Endometrial microvascular endothelial cells (primary cell): ENCODE data around the gene PPP1R3G. TPM values are rescaled to one million over a fixed set of nuclear protein-coding genes. Genes with fewer than 3 reads are reported as not detected.
"Not testable (repeated sequence)": the region's sequence is repeated elsewhere in the genome, so short reads cannot be mapped to it uniquely, and the experiment has no call there.

Source experiments
- in situ Hi-C: cut with HindIII; loops from 2 replicates; pipeline ENCODE4 v1.10.0; 2017; ENCODE audit warnings: low sequenced_read_pairs, low pct_unique_long_range_greater_than_20kb; ENCODE audit errors: inconsistent ontology term
- total RNA-seq: library from RNA; depleted of rRNA; stranded (reverse); fragments of >200 nt; gene quantifications from one replicate; pipeline ENCODE4 v1.2.3, GENCODE V29; 2015; ENCODE audit errors: inconsistent ontology term

Gene PPP1R3G
- total RNA-seq, 1 donor from 2014 or later = 0.84 TPM

GRCh38 chr6:5110246-5110645 is 25.1 kb downstream of the PPP1R3G start:
- in situ Hi-C loops = no loop called here

GRCh38 chr6:5111626-5112025 is 26.5 kb downstream of the PPP1R3G start:
- in situ Hi-C loops = no loop called here

- in situ Hi-C loops = no loop called here
Measured at GRCh38 chr6:5112066-5112799, 27.1 kb downstream of the PPP1R3G start.

DNA sequence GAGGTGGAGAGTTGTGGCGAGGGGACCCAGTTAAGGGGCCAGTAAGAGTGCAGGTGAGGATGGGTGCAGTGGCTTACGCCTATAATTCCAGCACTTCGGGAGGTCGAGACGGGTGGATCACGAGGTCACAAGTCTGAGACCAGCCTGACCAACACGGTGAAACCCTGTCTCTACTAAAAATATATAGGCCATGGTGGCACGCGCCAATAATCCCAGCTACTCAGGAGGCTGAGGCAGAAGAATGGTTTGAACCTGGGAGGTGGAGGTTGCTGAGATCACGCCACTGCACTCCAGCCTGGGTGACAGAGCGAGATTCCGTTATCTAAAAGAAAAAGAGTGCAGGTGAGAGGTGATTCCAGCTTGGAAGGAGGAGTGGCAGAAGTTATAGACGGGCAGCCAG is 28.0 kb downstream of the PPP1R3G start:
- in situ Hi-C loops = no loop called here

DNA sequence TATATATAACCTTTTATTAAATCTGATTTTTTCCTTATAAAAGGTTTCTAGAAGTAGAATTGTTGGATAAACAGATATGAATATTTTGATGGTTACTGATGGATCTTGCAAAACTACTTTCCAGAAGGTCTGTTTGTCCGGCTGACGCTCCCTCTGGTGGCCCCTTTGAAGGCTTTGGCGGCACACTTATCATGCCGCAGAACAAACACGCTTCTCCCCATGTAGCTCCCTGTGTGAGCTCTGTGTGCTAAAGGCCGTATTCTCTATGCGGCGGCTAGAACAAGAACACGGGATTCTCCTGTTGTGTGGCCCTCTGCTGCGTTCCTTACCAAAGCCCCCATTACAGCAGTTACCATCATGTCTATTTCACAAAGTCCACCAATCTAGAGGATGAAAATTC is 30.0 kb downstream of the PPP1R3G start:
- in situ Hi-C loops = no loop called here

- in situ Hi-C loops = no loop called here
Measured at GRCh38 chr6:5116243-5116991, 31.3 kb downstream of the PPP1R3G start.

DNA sequence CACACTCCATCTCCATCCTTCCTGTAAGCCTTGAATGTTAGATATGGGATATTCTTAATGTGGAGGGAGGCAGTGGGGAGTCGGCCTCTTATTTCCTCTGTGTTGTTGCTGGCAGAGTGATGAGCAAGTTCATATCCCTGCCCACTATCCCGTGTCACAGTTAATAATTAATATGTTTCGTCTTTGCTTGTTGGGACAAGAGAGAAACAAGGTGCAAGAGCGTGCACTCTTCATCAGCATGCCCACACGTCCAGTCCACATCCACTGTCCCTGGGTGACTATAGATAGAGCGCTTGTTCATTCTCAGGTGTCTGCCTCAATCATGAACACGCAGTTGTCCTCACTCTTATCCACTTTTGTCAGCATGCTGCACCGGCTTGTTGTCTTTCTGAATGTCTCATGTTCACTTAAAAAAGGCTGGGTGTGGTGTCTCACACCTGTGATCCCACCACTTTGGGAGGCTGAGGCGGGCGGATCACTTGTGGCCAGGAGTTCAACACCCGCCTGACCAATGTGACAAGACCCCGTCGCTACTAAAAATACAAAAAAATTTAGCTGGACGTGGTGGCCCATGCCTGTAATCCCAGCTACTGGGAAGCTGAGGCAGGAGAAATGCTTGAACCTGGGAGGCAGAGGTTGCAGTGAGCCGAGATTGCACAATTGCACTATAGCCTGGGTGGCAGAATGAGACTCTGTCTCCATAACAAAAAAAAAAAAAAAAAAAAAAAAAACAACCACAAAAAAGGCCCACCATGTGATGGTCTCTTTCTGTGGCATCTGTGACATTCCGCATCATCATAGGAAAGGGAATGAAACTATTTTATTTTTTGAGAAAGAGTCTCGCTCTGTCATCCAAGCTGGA is 34.2 kb downstream of the PPP1R3G start:
- in situ Hi-C loops = no loop called here

DNA sequence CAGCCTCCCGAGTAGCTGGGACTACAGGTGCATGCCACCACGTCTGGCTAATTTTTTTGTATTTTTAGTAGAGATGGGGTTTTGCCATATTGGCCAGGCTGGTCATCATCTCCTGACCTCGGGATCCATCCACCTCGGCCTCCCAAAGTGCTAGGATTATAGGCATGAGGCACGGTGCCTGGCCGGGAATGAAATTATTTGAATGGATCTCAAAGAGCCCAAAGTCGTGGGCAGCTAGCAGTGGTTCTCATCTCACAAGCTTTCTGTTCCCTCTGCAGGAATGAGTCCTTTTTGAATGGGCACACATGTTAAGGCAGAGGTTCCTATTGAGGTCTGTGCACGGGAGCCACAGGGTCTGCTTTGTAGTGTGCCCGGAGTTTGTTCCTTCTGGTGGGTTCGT is 34.9 kb downstream of the PPP1R3G start:
- in situ Hi-C loops = no loop called here

GRCh38 chr6:5120543-5120942 is 35.4 kb downstream of the PPP1R3G start:
- in situ Hi-C loops = not testable (repeated sequence)

- in situ Hi-C loops = no loop called here
Measured at GRCh38 chr6:5121479-5121878, 36.3 kb downstream of the PPP1R3G start.

GRCh38 chr6:5121956-5122355 is 36.8 kb downstream of the PPP1R3G start:
- in situ Hi-C loops = no loop called here

GRCh38 chr6:5122504-5123112 is 37.5 kb downstream of the PPP1R3G start:
- in situ Hi-C loops = no loop called here

GRCh38 chr6:5123296-5124143 is 38.4 kb downstream of the PPP1R3G start:
- in situ Hi-C loops = no loop called here

DNA sequence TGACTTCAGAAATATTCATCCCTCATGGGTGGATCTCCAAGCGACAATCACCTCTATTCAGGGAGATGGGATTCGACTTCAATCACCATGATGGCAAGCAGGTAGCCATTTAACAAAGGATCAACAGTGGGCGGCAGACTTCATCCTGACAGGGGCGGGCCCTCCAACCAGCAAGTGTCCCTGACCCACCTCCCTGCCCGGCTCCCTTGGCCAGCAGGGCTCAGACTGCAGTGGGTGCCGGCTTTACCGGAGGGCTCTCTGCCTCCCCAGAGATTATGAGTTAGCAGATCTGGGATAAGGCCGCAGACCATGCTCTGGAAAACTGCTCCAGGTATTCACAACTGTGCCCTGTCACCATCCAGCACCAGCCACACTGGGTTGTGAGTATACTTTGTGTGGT is 39.4 kb downstream of the PPP1R3G start:
- in situ Hi-C loops = no loop called here

- in situ Hi-C loops = loop anchor here (25.0 kb wide), 1 partner anchor 262 kb away; no protein-coding TSS in a partner anchor
Measured at GRCh38 chr6:5125152-5126006, 40.2 kb downstream of the PPP1R3G start.

DNA sequence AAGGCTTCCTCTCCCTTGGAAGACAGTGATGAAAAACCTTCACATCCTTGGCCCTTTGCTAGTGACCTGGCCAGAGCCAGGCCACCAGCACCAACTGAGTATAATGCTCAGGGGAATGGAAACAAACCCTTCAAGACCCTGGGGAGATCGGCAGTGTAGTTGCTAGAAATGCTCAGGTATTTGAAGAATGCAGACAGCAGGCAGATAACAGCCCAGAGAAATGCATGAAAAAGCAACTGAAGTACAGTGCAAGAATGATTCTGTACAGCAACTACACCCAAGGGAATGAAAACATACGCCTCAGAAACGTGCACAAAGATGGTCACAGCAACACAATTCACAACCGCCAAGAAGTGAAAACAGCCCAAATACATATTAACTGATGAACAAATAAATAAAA is 41.1 kb downstream of the PPP1R3G start:
- in situ Hi-C loops = loop anchor here (25.0 kb wide), 1 partner anchor 261 kb away; no protein-coding TSS in a partner anchor

- in situ Hi-C loops = loop anchor here (25.0 kb wide), 1 partner anchor 260 kb away; no protein-coding TSS in a partner anchor
Measured at GRCh38 chr6:5127106-5127687, 42.1 kb downstream of the PPP1R3G start.
